ENCODE measurements around the gene QKI.

The QKI gene

GRCh38 chr6:163522033-163522432, 107.5 kb downstream of the QKI start:
- TF ChIP-seq CTCF (IDR thresholded peaks at IDR 0.05; ENCODE audit: low read depth, low read length) = no peak
- DNase-seq (ENCODE audit: extremely low read depth, low read depth) = no peak

GRCh38 chr6:163525926-163526325, 111.4 kb downstream of the QKI start:
- TF ChIP-seq CTCF (IDR thresholded peaks at IDR 0.05; ENCODE audit: low read depth, low read length) = no peak
- DNase-seq (ENCODE audit: extremely low read depth, low read depth) = no peak

GRCh38 chr6:163526346-163526745, 111.8 kb downstream of the QKI start:
- DNase-seq (ENCODE audit: extremely low read depth, low read depth) = no peak
- TF ChIP-seq CTCF (IDR thresholded peaks at IDR 0.05; ENCODE audit: low read depth, low read length) = no peak

- DNase-seq (ENCODE audit: extremely low read depth, low read depth) = no peak
- TF ChIP-seq CTCF (IDR thresholded peaks at IDR 0.05; ENCODE audit: low read depth, low read length) = no peak
Observed at GRCh38 chr6:163527291-163527690, 112.8 kb downstream of the QKI start.

GRCh38 chr6:163529605-163530004, 115.1 kb downstream of the QKI start:
- peak; percentile 32 for DNase-seq (ENCODE audit: extremely low read depth, low read depth)
- TF ChIP-seq CTCF (IDR thresholded peaks at IDR 0.05; ENCODE audit: low read depth, low read length) = no peak

- no peak for TF ChIP-seq CTCF (IDR thresholded peaks at IDR 0.05; ENCODE audit: low read depth, low read length)
- DNase-seq (ENCODE audit: extremely low read depth, low read depth) = no peak
Observed at GRCh38 chr6:163530406-163530805, 115.9 kb downstream of the QKI start.

GRCh38 chr6:163531122-163531521, 116.6 kb downstream of the QKI start:
- no peak for TF ChIP-seq CTCF (IDR thresholded peaks at IDR 0.05; ENCODE audit: low read depth, low read length)
- no peak for DNase-seq (ENCODE audit: extremely low read depth, low read depth)
